K562 (cell line): ENCODE results near the gene SEC31A. TPM values are rescaled to one million over a fixed set of nuclear protein-coding genes. Genes with fewer than 3 reads are reported as not detected.

Experiments used
- ATAC-seq: fragments of 200-7000 bp; cut with Tn5 transposase; 3 replicates; pipeline ENCODE4 v1.9.1; 2020; ENCODE audit warnings: moderate library complexity
- BruUV-seq: library from RNA; stranded (reverse); fragments of 400-500 nt; replicated peaks from 2 replicates; lab custom pipeline; 2021; lab: Mats Ljungman, UMichigan
- CTCF ChIA-PET: fragments of 300-600 bp; formaldehyde crosslinking; extraction: SDS; loops from one replicate; lab custom pipeline; 2021; ENCODE audit warnings: low intra/inter-chr PET ratio; lab: Yijun Ruan, JAX
- POLR2A ChIA-PET: fragments of 300-600, 350-650 bp; sonication (Branson Sonifier 250); formaldehyde crosslinking; extraction: SDS; loops from one replicate; lab custom pipeline; 2021; ENCODE audit warnings: antibody characterized with exemption, inconsistent platforms; lab: Yijun Ruan, JAX
- DNase-seq, 4 experiments: peaks; one replicate each; pipeline versions ENCODE4 v3.0.0 to v3.0.0-alpha.2; 2011 to 2018; ENCODE audit warnings: low spot score in 3 of 4, mixed read lengths in 3 of 4; ENCODE audit errors: extremely low read depth in 1 of 4
- FAIRE-seq: peaks from 2 replicates; lab custom pipeline; 2011; peaks lifted over from hg19 to GRCh38; lab: Jason Lieb, UNC
- H2AFZ ChIP-seq: 2 replicates; pipeline ENCODE4 v1.6.0; 2011; ENCODE audit warnings: low read depth, low read length, control low read depth, inconsistent platforms
- H3K27ac ChIP-seq: fragments of 200-600 bp; 3 replicates; pipeline ENCODE4 v1.8.0; 2011; ENCODE audit warnings: low read depth, mild to moderate bottlenecking, control low read depth, inconsistent platforms, low read length, moderate library complexity, mixed read lengths; ENCODE audit errors: extremely low read depth
- H3K27me3 ChIP-seq, 2 experiments: fragments of 300-600 bp in 1 of 2; 2 replicates in 1 of 2; 3 replicates in 1 of 2; pipeline versions ENCODE4 v1.6.0 to v1.8.0; 2011; ENCODE audit warnings: inconsistent platforms in 2 of 2, low read length in 2 of 2, mild to moderate bottlenecking in 1 of 2, mixed read lengths in 1 of 2, moderate library complexity in 1 of 2; ENCODE audit not compliant: control insufficient read depth in 2 of 2, insufficient read depth in 2 of 2
- H3K36me3 ChIP-seq: fragments of 300-600 bp; 3 replicates; pipeline ENCODE4 v1.8.0; 2011; ENCODE audit warnings: mild to moderate bottlenecking, low read length, inconsistent platforms; ENCODE audit not compliant: control insufficient read depth, insufficient read depth
- H3K4me1 ChIP-seq, 2 experiments: fragments of 200-600 bp in 1 of 2; replicated peaks in 1 of 2; 2 replicates in 1 of 2; 3 replicates in 1 of 2; pipeline versions ENCODE4 v1.5.1 to v1.8.0; 2011; ENCODE audit warnings: inconsistent platforms in 2 of 2, low read length in 2 of 2, mild to moderate bottlenecking in 1 of 2, mixed read lengths in 1 of 2, moderate library complexity in 1 of 2; ENCODE audit not compliant: control insufficient read depth in 2 of 2, insufficient read depth in 2 of 2
- H3K4me2 ChIP-seq: 2 replicates; pipeline ENCODE4 v1.6.1; 2011; ENCODE audit warnings: low read length, control low read depth, inconsistent platforms, mixed read lengths; ENCODE audit not compliant: insufficient read depth
- H3K4me3 ChIP-seq: fragments of 200-600 bp; sonication (generic), shearing (Covaris generic); 2 replicates; pipeline ENCODE4 v1.5.1; 2016; ENCODE audit warnings: control low read depth, inconsistent platforms
- H3K79me2 ChIP-seq: fragments of 200-600 bp; 3 replicates; pipeline ENCODE4 v1.8.0; 2011; ENCODE audit warnings: low read length, inconsistent platforms; ENCODE audit not compliant: control insufficient read depth, insufficient read depth
- H3K9ac ChIP-seq, 2 experiments: 2 replicates each; pipeline versions ENCODE4 v1.6.0 to v1.6.1; 2011; ENCODE audit warnings: low read depth in 2 of 2, low read length in 2 of 2, control low read depth in 1 of 2, inconsistent platforms in 1 of 2, mild to moderate bottlenecking in 1 of 2, mixed read lengths in 1 of 2; ENCODE audit not compliant: insufficient read depth in 1 of 2
- H3K9me1 ChIP-seq: one replicate; pipeline ENCODE4 v1.6.0; 2011; ENCODE audit warnings: inconsistent platforms, mild to moderate bottlenecking, low read length, moderate library complexity; ENCODE audit not compliant: control insufficient read depth, insufficient read depth
- H3K9me3 ChIP-seq: replicated peaks from 2 replicates; pipeline ENCODE4 v1.5.1; 2011; ENCODE audit warnings: low read depth, low read length, inconsistent platforms; ENCODE audit not compliant: control insufficient read depth, insufficient read depth
- H4K20me1 ChIP-seq: replicated peaks from 2 replicates; pipeline ENCODE4 v1.6.1; 2011; ENCODE audit warnings: low read length, inconsistent platforms, mixed read lengths; ENCODE audit not compliant: control insufficient read depth, insufficient read depth
- RAD21 ChIP-seq, 2 experiments: fragments of 250-450 bp in 1 of 2; fragments of 450-650 bp in 1 of 2; sonication (Bioruptor Pico) in 1 of 2; formaldehyde crosslinking in 1 of 2; IDR thresholded peaks in 1 of 2; conservative IDR thresholded peaks in 1 of 2; 2 replicates each; pipeline versions ENCODE4 v1.4.0 to v1.8.0; 2020 to 2022; ENCODE audit warnings: mild to moderate bottlenecking in 2 of 2, moderate library complexity in 1 of 2
- SMC3 ChIP-seq: conservative IDR thresholded peaks from 2 replicates; pipeline ENCODE4 v1.6.1; 2011; ENCODE audit warnings: low read depth, low read length, improper control_type of control experiment; ENCODE audit not compliant: insufficient read depth
- TGIF2 ChIP-seq: sonication (generic); formaldehyde crosslinking; IDR thresholded peaks from 2 replicates; pipeline ENCODE4 v1.8.1; 2022; ENCODE audit warnings: mild to moderate bottlenecking, missing genetic modification reagents, moderate library complexity
- ZNF431 ChIP-seq: sonication (generic); formaldehyde crosslinking; IDR thresholded peaks from 2 replicates; pipeline ENCODE4 v1.8.0; 2022; ENCODE audit warnings: mild to moderate bottlenecking, missing genetic modification reagents
- WGBS: fragments of 100-300 bp; shearing (Covaris generic); methylation state at CpG from one replicate; pipeline ENCODE4 v1.1.6; 2016; ENCODE audit warnings: low coverage, mixed read lengths; ENCODE audit not compliant: insufficient coverage; ENCODE audit errors: missing lambda C conversion rate; 5-methylcytosine and 5-hydroxymethylcytosine counted together
- in situ Hi-C: fragments of 300-500 bp; cut with MboI; formaldehyde crosslinking; loops from 4 replicates; pipeline ENCODE4 v1.15.0; 2018; ENCODE audit warnings: inconsistent platforms, mixed read lengths
- intact Hi-C: fragments of 100-400 bp; cut with micrococcal nuclease; formaldehyde crosslinking; loops from 2 replicates; pipeline ENCODE4 v1.14.2; 2022
- polyA plus RNA-seq, 8 experiments: library from polyadenylated mRNA; depleted of rRNA in 4 of 8; stranded (reverse) in 5 of 8; unstranded in 3 of 8; fragments of >200 nt; fragmentation: Nextera tagmentation in 2 of 8; fragmentation: Illumina TruSeq in 1 of 8; extraction: Ambion mirVana in 2 of 8; extraction: Trizol in 1 of 8; gene quantifications; 2 replicates each; pipeline versions ENCODE4 v1.2.1 to v1.2.3, GENCODE V29; 2011 to 2014; ENCODE audit warnings: inconsistent platforms in 1 of 8, missing spikeins in 1 of 8
- total RNA-seq, 7 experiments: library from RNA; depleted of rRNA in 6 of 7; stranded (reverse); fragments of >200 nt in 6 of 7; fragmentation: Illumina TruSeq in 2 of 7; extraction: Trizol in 2 of 7; gene quantifications; 2 replicates each; pipeline versions ENCODE4 v1.2.1 to v1.2.3, GENCODE V29; 2011 to 2021; ENCODE audit warnings: low replicate concordance in 1 of 7
- TF ChIP-seq, protein P1 (sequence below), 3 experiments: IDR thresholded peaks in 2 of 3; conservative IDR thresholded peaks in 1 of 3; 2 replicates each; pipeline ENCODE4 v1.5.1; 2011 to 2012; ENCODE audit warnings: low read length in 3 of 3, mild to moderate bottlenecking in 3 of 3, control low read depth in 2 of 3, improper control_type of control experiment in 1 of 3, inconsistent platforms in 1 of 3, low read depth in 1 of 3, mixed read lengths in 1 of 3, moderate library complexity in 1 of 3; ENCODE audit not compliant: insufficient read depth in 2 of 3

The SEC31A gene
- total and polyA plus RNA-seq, 9 of the 15 experiments (the other 6 are each of a cell fraction or from before 2014, with no cell fraction given) = 78.9 to 241 (median 173) TPM

DNA sequence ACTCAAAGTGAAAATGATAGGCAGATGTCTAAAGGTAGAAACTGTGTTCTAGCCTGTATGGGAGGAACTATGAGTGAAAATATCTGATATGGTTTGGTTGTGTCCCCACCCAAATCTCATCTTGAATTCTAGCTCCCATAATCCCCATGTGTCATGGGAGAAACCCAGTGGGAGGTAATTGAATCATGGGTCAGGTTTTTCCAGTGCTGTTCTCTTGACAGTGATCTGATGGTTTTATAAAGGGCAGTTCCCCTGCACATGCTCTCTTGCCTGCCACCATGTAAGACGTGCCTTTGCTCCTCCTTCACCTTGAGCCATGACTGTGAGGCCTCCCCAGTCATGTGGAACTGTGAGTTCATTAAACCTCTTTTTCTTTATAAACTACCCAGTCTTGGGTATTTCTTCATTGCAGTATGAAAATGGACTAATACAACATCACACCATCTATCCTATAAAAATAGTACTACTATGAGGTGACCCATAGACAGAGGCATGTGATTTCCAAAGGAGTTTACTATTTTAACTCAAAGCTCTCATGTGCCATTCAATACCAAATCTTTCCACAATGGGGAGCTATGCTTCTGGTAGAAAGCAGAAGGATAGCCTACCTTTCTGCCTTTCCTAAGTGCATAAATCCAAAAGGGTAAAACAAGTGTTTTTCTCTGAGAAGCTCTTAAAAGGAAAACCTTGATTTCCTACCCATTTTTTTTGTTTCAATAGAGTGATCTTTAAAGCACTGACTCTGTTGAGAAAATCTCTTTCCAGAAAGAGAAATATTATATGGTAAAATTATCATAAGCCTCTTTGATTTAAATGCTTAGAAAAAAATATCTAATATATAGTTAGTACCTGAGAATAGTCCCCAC, 38.8 kb downstream of the SEC31A start:
- CTCF ChIA-PET = no interaction called here
- Histone ChIP-seq H3K4me3 (no peak overlapping the region), H3K27ac (no peak overlapping the region), H3K4me1 (no peaks in the 10 kb centered on the region), H4K20me1 (no peaks in the 10 kb centered on the region), H3K36me3 (peaks cover 94% of the 10 kb centered on the region), H3K4me2 (no peak overlapping the region), H3K9me3 (no peaks in the 10 kb centered on the region), H3K27me3 (no peaks in the 10 kb centered on the region), H2AFZ (no peak overlapping the region), H3K9me1 (no peaks in the 10 kb centered on the region), H3K9ac (no peak overlapping the region), H3K79me2 (no peaks in the 10 kb centered on the region)
- BruUV-seq = no TSS peak
- no peak for FAIRE-seq
- in situ Hi-C loops (no loop called here), intact Hi-C loops (loop anchor here (10.0 kb wide), 1 partner anchor 423 kb away; no protein-coding TSS in a partner anchor)
- peak in 3 of 4 experiments; percentile 17 to 40 (median 22) for DNase-seq
- TF ChIP-seq TGIF2 (CRISPR knock-in tag) = no peak
- TF ChIP-seq, protein P1, sequence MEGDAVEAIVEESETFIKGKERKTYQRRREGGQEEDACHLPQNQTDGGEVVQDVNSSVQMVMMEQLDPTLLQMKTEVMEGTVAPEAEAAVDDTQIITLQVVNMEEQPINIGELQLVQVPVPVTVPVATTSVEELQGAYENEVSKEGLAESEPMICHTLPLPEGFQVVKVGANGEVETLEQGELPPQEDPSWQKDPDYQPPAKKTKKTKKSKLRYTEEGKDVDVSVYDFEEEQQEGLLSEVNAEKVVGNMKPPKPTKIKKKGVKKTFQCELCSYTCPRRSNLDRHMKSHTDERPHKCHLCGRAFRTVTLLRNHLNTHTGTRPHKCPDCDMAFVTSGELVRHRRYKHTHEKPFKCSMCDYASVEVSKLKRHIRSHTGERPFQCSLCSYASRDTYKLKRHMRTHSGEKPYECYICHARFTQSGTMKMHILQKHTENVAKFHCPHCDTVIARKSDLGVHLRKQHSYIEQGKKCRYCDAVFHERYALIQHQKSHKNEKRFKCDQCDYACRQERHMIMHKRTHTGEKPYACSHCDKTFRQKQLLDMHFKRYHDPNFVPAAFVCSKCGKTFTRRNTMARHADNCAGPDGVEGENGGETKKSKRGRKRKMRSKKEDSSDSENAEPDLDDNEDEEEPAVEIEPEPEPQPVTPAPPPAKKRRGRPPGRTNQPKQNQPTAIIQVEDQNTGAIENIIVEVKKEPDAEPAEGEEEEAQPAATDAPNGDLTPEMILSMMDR (IDR thresholded peaks at IDR 0.05 in 2 of 3, conservative IDR thresholded peaks at IDR 0.05 in 1 of 3; ENCODE audit: insufficient read depth in 2 of 3, low read depth in 1 of 3, low read length in 3 of 3) = peak; percentile 28 to 46 (median 44); a peak in 5 of 6 replicates
- peak; percentile 66; the same call in 1 of the 2 replicates for TF ChIP-seq ZNF431 (CRISPR knock-in tag)
- 0 out of 2 replicates have a peak, but pooled peaks have one; percentile 16 for TF ChIP-seq SMC3
- TF ChIP-seq RAD21 (CRISPR knock-in tag; conservative IDR thresholded peaks at IDR 0.05 in 1 of 2, IDR thresholded peaks at IDR 0.05 in 1 of 2) = peak in 1 of 2 experiments; percentile 51; a peak in 2 of 4 replicates
- ATAC-seq = peak; percentile 84
- WGBS = 62% methylated on average over 1 of the region's 1 CpG
- POLR2A ChIA-PET = interaction anchor here (0.6 to 1.4 kb wide), 6 partner anchors 26 to 297 kb away, joined by 3 to 6 read pairs (median 4); partner anchors contain the start of gene THAP9
